ENCODE results near the gene ATXN1. TPM values are rescaled to one million over a fixed set of nuclear protein-coding genes. Genes with fewer than 3 reads are reported as not detected.
"Not testable (repeated sequence)": the region's sequence is repeated elsewhere in the genome, so short reads cannot be mapped to it uniquely, and the experiment has no call there.

Gene ATXN1
- polyA plus RNA-seq, 1 of the 3 experiments (the other 2 are of a cell fraction): 7.9 TPM

GRCh38 chr6:16380220-16380809 lies 380.9 kb downstream of the ATXN1 start (continued):
- TF ChIP-seq, protein P1, sequence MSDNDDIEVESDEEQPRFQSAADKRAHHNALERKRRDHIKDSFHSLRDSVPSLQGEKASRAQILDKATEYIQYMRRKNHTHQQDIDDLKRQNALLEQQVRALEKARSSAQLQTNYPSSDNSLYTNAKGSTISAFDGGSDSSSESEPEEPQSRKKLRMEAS (IDR thresholded peaks at IDR 0.05; ENCODE audit: low read depth): no peak
- no peak for TF ChIP-seq YY1 (IDR thresholded peaks at IDR 0.05; ENCODE audit: low read depth)
- TF ChIP-seq USF1 (IDR thresholded peaks at IDR 0.05; ENCODE audit: borderline replicate concordance, low read depth): no peak
- TF ChIP-seq FOXM1 (IDR thresholded peaks at IDR 0.05; ENCODE audit: low read depth): no peak
- TF ChIP-seq RAD21 (IDR thresholded peaks at IDR 0.05; ENCODE audit: low read length): no peak; the same call in 1 of the 2 replicates
- no peak for TF ChIP-seq GABPA (IDR thresholded peaks at IDR 0.05; ENCODE audit: low read depth)
- TF ChIP-seq NRF1 (IDR thresholded peaks at IDR 0.05; ENCODE audit: low read depth, low read length): no peak
- no peak for TF ChIP-seq FOSL2 (IDR thresholded peaks at IDR 0.05; ENCODE audit: borderline replicate concordance, low read depth)
- no peak for TF ChIP-seq RXRA (IDR thresholded peaks at IDR 0.05; ENCODE audit: borderline replicate concordance, low read depth)
- TF ChIP-seq PBX3 (IDR thresholded peaks at IDR 0.05): no peak
- no peak for TF ChIP-seq POLR2AphosphoS5 (IDR thresholded peaks at IDR 0.05; ENCODE audit: low read depth, low read length)
- no peak for TF ChIP-seq SMC3 (IDR thresholded peaks at IDR 0.05; ENCODE audit: low read depth, low read length)
- no peak for TF ChIP-seq EZH2phosphoT487 (IDR thresholded peaks at IDR 0.05; ENCODE audit: borderline replicate concordance, low read depth)
- TF ChIP-seq SIN3A (IDR thresholded peaks at IDR 0.05; ENCODE audit: borderline replicate concordance, low read depth, low read length): no peak
- TF ChIP-seq MEF2A (IDR thresholded peaks at IDR 0.05; ENCODE audit: borderline replicate concordance, low read depth): no peak
- TF ChIP-seq GATA2 (CRISPR knock-in tag; IDR thresholded peaks at IDR 0.05): 0 out of 2 replicates have a peak, but pooled peaks have one; percentile 27

- H3K79me2 ChIP-seq (ENCODE audit: insufficient read depth); H3F3A ChIP-seq (replicated peaks; ENCODE audit: insufficient read depth); H3K9ac ChIP-seq; POLR2A ChIA-PET; H3K36me3 ChIP-seq (replicated peaks in 1 of 2; ENCODE audit: control insufficient read depth in 1 of 2, insufficient read depth in 2 of 2, low read length in 1 of 2); H3K27ac ChIP-seq (ENCODE audit: low read depth in 2 of 2, low read length in 1 of 2); H4K20me1 ChIP-seq (ENCODE audit: insufficient read depth); H2AFZ ChIP-seq (ENCODE audit: low read depth); H3K4me2 ChIP-seq; H3K4me3 ChIP-seq (ENCODE audit: low read depth in 2 of 2, low read length in 1 of 2); H3K9me2 ChIP-seq; DNase-seq; H3K9me3 ChIP-seq; H3K27me3 ChIP-seq (ENCODE audit: insufficient read depth): not testable (repeated sequence)
- CTCF ChIA-PET: interaction anchor here (1.3 to 2.1 kb wide), 3 partner anchors 11 to 46 kb away, joined by 6 to 11 read pairs (median 7); no protein-coding TSS in a partner anchor
- 96% methylated on average over 4 of the region's 4 CpGs for WGBS (ENCODE audit: low lambda C conversion rate)
- H3K4me1 ChIP-seq (ENCODE audit: control insufficient read depth in 1 of 2, insufficient read depth in 2 of 2, low read depth in 1 of 2, low read length in 1 of 2): peaks cover 0 to 20% of the 10 kb centered on the region in 2 experiments; a peak in 2 of 4 replicates
These were observed 382.9 kb downstream of the ATXN1 start for GRCh38 chr6:16378360-16378759.

Data from SK-N-SH (cell line).